ENCODE results near the gene SRRM3. TPM values are rescaled to one million over a fixed set of nuclear protein-coding genes. Genes with fewer than 3 reads are reported as not detected.

SRRM3 gene
- total RNA-seq, 1 donor from 2014 or later = 3.4 TPM

GRCh38 chr7:76260171-76260703 lies 58.5 kb downstream of the SRRM3 start:
- peaks cover 5% of the 10 kb centered on the region for H3K27me3 ChIP-seq
- no peak for DNase-seq (ENCODE audit: low spot score in 2 of 2)
- H3K36me3 ChIP-seq = no peaks in the 10 kb centered on the region
- TF ChIP-seq CTCF (IDR thresholded peaks at IDR 0.05) = no peak
- intact Hi-C loops (cut with DNase I) = no loop called here
- H3K27ac ChIP-seq = no peak overlapping the region
- H3K4me3 ChIP-seq = peak overlapping the region; percentile 47
- H3K9me3 ChIP-seq = no peaks in the 10 kb centered on the region
- peaks cover 3 to 5% of the 10 kb centered on the region in 2 donors for H3K4me1 ChIP-seq

GRCh38 chr7:76261329-76261728 lies 59.6 kb downstream of the SRRM3 start:
- Histone ChIP-seq H3K4me3 (no peak overlapping the region), H3K9me3 (no peaks in the 10 kb centered on the region), H3K27ac (no peak overlapping the region), H3K27me3 (peaks cover 5% of the 10 kb centered on the region), H3K36me3 (no peaks in the 10 kb centered on the region), H3K4me1 (peaks cover 3 to 5% of the 10 kb centered on the region in 2 donors)
- intact Hi-C loops (cut with DNase I) = no loop called here
- TF ChIP-seq CTCF (IDR thresholded peaks at IDR 0.05) = no peak
- DNase-seq (ENCODE audit: low spot score in 2 of 2) = no peak

GRCh38 chr7:76261931-76262330 lies 60.2 kb downstream of the SRRM3 start:
- Histone ChIP-seq H3K9me3 (no peaks in the 10 kb centered on the region), H3K4me3 (no peak overlapping the region), H3K4me1 (peaks cover 4 to 9% of the 10 kb centered on the region in 2 donors), H3K27me3 (peaks cover 9% of the 10 kb centered on the region), H3K36me3 (no peaks in the 10 kb centered on the region), H3K27ac (no peak overlapping the region)
- no peak for DNase-seq (ENCODE audit: low spot score in 2 of 2)
- intact Hi-C loops (cut with DNase I) = no loop called here
- TF ChIP-seq CTCF (IDR thresholded peaks at IDR 0.05) = no peak

GRCh38 chr7:76262683-76263402 lies 61.1 kb downstream of the SRRM3 start:
- Histone ChIP-seq H3K36me3 (no peaks in the 10 kb centered on the region), H3K27ac (no peak overlapping the region), H3K9me3 (no peaks in the 10 kb centered on the region), H3K27me3 (peaks cover 9% of the 10 kb centered on the region), H3K4me3 (no peak overlapping the region), H3K4me1 (peaks cover 11 to 16% of the 10 kb centered on the region in 2 donors)
- TF ChIP-seq CTCF (IDR thresholded peaks at IDR 0.05) = peak in 2 of 3 experiments; percentile 52 to 62
- DNase-seq (ENCODE audit: low spot score in 2 of 2) = no peak
- intact Hi-C loops (cut with DNase I) = no loop called here

- Histone ChIP-seq H3K36me3 (no peaks in the 10 kb centered on the region), H3K9me3 (no peaks in the 10 kb centered on the region), H3K4me1 (peaks cover 8 to 16% of the 10 kb centered on the region in 2 donors), H3K27me3 (peaks cover 4% of the 10 kb centered on the region), H3K4me3 (no peak overlapping the region), H3K27ac (no peak overlapping the region)
- TF ChIP-seq CTCF (IDR thresholded peaks at IDR 0.05) = no peak
- intact Hi-C loops (cut with DNase I) = no loop called here
- DNase-seq (ENCODE audit: low spot score in 2 of 2) = no peak
Measured at GRCh38 chr7:76265299-76265698, 63.6 kb downstream of the SRRM3 start.
